RWPE1 (cell line): ENCODE measurements around the gene TBC1D20.

Experiments used
- CTCF ChIA-PET: fragments of 350-600 bp; sonication (Branson Sonifier 250); formaldehyde crosslinking; extraction: SDS; loops from one replicate; lab custom pipeline; 2021; lab: Yijun Ruan, JAX
- POLR2A ChIA-PET: fragments of 400-600 bp; formaldehyde crosslinking; extraction: SDS; loops from one replicate; lab custom pipeline; 2020; ENCODE audit warnings: antibody characterized with exemption; ENCODE audit not compliant: low non-redundant PET; lab: Yijun Ruan, JAX
- DNase-seq: peaks from one replicate; pipeline ENCODE4 v3.0.0; 2012; ENCODE audit warnings: low spot score
- H3K27ac ChIP-seq: fragments of 450-650 bp; 2 replicates; pipeline ENCODE4 v1.5.1; 2017
- CTCF ChIP-seq: fragments of 450-650 bp; conservative IDR thresholded peaks from 2 replicates; pipeline ENCODE4 v1.5.1; 2017; ENCODE audit warnings: low read depth, mild to moderate bottlenecking

Gene TBC1D20

GRCh38 chr20:475463-476357, 13.4 kb upstream of the TBC1D20 start:
- ChIA-PET CTCF (interaction anchor here (1.5 kb wide), 1 partner anchor 121 kb away, joined by 7 read pairs; no protein-coding TSS in a partner anchor), POLR2A (no interaction called here)

GRCh38 chr20:474581-474980, 12.2 kb upstream of the TBC1D20 start:
- ChIA-PET CTCF (no interaction called here), POLR2A (no interaction called here)
- H3K27ac ChIP-seq, result no peak overlapping the region
- no peak for DNase-seq
- TF ChIP-seq CTCF, result no peak

More at GRCh38 chr20:475463-476357, 13.4 kb upstream of the TBC1D20 start:
- H3K27ac ChIP-seq, result peak overlapping the region; percentile 38
- DNase-seq, result no peak
- TF ChIP-seq CTCF, result no peak

- POLR2A ChIA-PET, result no interaction called here
- CTCF ChIA-PET, result interaction anchor here (0.6 kb wide), 1 partner anchor 53 kb away, joined by 5 read pairs; no protein-coding TSS in a partner anchor
- no peak overlapping the region for H3K27ac ChIP-seq
- DNase-seq, result no peak
- no peak for TF ChIP-seq CTCF
Measured at GRCh38 chr20:472889-473292, 10.6 kb upstream of the TBC1D20 start.

- no peak for DNase-seq
- CTCF ChIA-PET, result no interaction called here
- POLR2A ChIA-PET, result no interaction called here
- TF ChIP-seq CTCF, result no peak
- no peak overlapping the region for H3K27ac ChIP-seq
Measured at GRCh38 chr20:472137-472846, 10.0 kb upstream of the TBC1D20 start.

- ChIA-PET CTCF (no interaction called here), POLR2A (no interaction called here)
- no peak overlapping the region for H3K27ac ChIP-seq
- TF ChIP-seq CTCF, result no peak
- no peak for DNase-seq
Measured at GRCh38 chr20:469746-470490, 7.6 kb upstream of the TBC1D20 start.

GRCh38 chr20:467755-468154, 5.4 kb upstream of the TBC1D20 start:
- no peak for TF ChIP-seq CTCF
- CTCF ChIA-PET, result no interaction called here
- no peak for DNase-seq
- no peak overlapping the region for H3K27ac ChIP-seq
- POLR2A ChIA-PET, result no interaction called here
